HG03064 (cell line): ENCODE results near the gene NEU3.
A peak's percentile ranks its signal among the peaks of the same experiment; 100 is the strongest.
"Not testable (repeated sequence)": the region's sequence is repeated elsewhere in the genome, so short reads cannot be mapped to it uniquely, and the experiment has no call there.

Experiments used
- ATAC-seq: cut with Tn5 transposase; IDR thresholded peaks from one replicate; pipeline ENCODE4 v1.9.1; 2021; ENCODE audit warnings: low read depth; ENCODE audit not compliant: unreplicated experiment

The NEU3 gene

GRCh38 chr11:74981888-74982287 lies 6.8 kb upstream of the NEU3 start:
- ATAC-seq: no peak

DNA sequence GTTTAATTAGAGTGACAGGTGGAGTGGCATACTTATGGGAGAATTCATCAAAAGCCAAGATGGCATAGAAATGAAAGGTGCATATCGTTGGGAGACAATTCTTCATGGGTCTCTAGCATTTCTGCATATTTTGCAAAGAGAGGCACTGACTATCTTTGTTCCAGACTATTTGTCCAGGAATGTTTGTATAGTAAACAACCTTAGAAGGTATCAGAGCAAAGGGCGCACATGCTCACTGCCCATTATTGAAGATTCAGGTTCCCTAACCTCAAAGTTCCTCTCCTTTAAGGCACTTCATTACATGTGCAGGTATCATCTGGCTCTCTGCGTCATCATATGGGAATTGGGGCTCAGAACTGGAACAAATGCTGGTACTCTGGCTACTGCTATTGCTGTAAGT lies 4.7 kb upstream of the NEU3 start:
- ATAC-seq: no peak

DNA sequence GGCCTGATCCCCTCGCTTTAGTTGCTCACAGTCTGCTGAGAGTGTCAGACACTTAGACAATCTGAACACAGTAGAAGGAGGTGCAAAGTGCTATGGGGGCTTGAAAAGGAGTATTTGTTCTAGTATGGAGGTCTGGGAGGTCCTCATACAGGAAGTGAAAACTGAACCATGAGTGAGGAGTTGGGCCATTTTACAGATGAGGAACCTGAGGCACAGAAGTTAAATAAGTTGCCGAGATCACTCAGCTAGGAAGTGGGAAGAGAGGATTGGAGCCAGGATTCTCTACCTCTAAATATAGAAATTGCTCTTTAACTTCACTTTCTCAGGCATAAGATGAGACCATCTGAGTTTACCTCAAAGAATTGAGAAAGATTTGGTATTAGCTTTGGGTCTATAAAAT lies 4.0 kb upstream of the NEU3 start:
- no peak for ATAC-seq

- peak; percentile 13 for ATAC-seq
Measured at GRCh38 chr11:74989260-74989638, 516 bp downstream of the NEU3 start.

DNA sequence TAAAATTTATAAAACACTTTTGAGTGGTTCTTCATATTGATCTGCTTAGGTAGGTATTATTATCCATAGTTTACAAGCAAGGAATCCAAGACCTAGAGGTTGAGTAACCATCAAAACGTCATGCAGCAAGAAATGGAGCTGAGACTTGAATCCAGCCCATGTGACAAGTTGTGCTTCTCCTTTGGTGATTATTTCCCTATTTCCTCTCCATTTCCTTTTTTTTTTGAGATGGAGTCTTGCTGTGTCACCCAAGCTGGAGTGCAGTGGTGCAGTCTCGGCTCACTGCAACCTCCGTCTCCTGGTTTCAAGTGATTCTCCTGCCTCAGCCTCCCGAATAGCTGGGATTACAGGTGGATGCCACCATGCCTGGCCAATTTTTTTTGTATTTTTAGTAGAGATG lies 1.4 kb downstream of the NEU3 start:
- not testable (repeated sequence) for ATAC-seq

GRCh38 chr11:74990941-74991340 lies 2.2 kb downstream of the NEU3 start:
- no peak for ATAC-seq

GRCh38 chr11:74992852-74993251 lies 4.1 kb downstream of the NEU3 start:
- no peak for ATAC-seq

DNA sequence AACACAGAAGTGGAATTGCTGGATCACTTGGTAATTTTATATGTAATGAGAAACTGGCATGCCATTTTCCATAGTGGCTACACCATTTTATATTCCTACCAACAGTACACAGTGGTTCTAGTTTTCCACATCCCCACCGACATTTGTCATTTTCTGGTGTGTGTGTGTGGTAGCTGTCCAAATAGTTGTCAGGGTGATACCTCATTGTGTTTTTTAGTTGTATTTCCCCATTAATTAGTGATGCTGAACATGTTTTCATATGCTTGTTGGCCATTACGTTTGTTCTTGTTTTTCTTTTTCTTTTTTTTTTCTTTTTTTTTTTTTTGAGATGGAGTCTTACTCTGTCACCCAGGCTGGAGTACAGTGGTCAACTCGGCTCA lies 12.2 kb downstream of the NEU3 start:
- no peak for ATAC-seq

GRCh38 chr11:75001686-75002085 lies 13.0 kb downstream of the NEU3 start:
- no peak for ATAC-seq

DNA sequence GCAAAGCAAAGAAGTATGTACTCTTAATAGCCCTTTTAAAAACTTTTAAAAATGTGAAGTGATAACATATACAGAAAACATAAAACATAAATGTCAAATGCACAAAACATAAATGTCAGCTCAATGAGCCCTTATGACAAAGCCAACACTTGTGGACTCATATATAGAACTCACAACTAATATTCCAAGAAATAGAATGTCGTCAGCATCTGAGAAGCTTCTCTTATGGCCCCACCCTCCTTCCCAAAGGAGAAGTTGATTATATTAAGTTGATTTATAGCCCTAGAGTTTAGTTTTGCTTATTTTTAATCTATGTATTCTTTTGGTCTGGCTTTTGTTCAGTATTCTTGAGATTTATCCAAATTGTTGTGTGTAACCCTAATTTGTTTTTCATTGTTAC lies 13.8 kb downstream of the NEU3 start:
- no peak for ATAC-seq

DNA sequence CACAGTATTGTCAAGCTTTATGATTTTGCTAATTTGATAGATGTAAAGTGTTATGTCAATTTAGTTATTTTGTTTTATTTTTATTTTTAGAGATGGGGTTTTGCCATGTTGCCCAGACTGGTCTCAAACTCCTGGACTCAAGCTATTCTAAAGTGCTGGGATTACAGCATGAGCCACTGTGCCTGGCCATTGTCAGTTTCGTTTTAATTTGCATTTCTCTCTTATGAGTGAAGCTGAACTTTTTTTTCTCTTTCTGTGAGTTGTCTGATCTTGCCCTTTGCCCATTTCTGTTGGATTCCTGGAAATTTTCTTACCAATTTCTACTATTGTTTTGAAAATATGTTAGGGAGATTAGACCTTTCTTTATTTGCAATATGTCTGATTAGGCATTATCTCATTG lies 15.5 kb downstream of the NEU3 start:
- ATAC-seq: no peak

GRCh38 chr11:75011357-75011756 lies 22.6 kb downstream of the NEU3 start:
- ATAC-seq: no peak

DNA sequence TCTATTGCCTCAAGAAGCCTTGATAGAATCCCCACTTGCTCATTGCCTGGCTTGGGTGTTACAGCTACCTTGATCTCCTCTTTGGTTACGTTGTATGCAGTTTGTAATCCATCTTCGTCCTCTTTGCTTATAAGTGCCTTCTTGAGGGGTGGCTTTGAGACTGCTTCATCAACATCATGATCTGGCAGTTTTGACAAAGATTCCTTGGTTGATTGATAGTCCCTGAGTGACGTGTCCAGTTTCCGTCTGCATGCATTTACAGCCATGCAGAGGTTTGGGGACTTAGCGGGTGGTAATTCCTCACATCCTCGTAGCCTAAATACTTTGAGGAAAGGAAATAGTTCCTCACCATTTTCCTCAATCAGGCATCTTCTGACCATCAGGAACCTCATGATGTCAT lies 23.1 kb downstream of the NEU3 start:
- ATAC-seq: no peak

DNA sequence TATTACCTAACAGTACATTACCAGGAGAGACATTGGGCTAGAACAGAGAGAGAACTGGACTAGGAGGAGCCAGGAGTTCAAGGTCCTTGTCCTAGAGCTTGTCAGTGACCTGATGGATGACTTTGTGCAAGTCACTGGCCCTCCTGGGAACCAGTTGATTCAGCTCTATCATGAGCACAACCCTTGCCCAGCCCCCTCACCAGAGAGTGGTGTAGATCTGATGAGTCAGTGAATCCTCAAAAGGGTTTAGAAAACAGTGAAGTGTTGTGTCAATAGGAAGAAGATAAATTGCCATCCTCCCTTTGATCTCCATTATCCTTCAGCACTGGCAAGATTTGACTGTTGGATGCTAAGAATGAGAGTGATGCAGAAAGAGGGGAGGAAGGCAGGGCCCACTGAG lies 24.3 kb downstream of the NEU3 start:
- no peak for ATAC-seq

DNA sequence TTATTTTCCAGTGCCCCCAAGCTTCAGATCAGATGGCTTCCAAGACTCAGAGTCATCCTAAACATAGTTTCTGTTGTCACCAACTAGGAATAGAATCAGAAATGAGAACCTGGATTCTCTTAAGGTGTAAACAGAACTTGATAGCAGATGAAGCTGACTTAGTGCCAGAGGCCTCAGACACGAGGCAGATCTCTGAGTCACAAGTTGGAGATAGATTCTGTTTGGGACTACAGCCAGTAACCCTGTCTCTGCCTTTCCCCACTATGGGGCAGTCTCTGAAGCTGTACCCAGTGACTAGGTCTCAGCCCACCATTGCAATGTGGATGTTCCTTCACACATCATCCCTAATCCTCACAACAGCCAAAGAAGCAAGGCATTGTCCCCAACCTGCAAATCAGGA lies 25.4 kb downstream of the NEU3 start:
- no peak for ATAC-seq

DNA sequence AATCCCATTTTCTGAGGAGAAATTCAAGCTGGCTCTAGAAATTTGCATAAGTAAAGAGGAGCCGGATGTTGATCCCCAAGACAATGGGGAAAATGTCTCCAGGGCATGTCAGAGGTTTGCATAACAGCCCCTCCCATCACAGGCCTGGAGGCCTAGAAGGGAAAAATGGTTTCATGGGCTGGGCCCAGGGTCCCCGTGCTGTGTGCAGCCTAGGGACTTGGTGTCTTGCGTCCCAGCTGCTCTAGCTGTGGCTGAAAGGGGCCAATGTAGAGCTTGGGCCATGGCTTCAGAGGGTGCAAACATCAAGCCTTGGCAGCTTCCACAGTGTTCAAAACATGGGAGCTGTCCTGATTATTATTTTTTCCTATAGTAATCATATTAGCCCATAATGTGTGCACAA lies 30.5 kb downstream of the NEU3 start:
- not testable (repeated sequence) for ATAC-seq

GRCh38 chr11:75020328-75020727 lies 31.6 kb downstream of the NEU3 start:
- ATAC-seq: not testable (repeated sequence)

GRCh38 chr11:75022296-75022695 lies 33.6 kb downstream of the NEU3 start:
- ATAC-seq: no peak

GRCh38 chr11:75022759-75023396 lies 34.1 kb downstream of the NEU3 start:
- no peak for ATAC-seq

GRCh38 chr11:75023446-75024067 lies 34.8 kb downstream of the NEU3 start:
- ATAC-seq: no peak

GRCh38 chr11:75024068-75024449 lies 35.3 kb downstream of the NEU3 start:
- ATAC-seq: no peak

DNA sequence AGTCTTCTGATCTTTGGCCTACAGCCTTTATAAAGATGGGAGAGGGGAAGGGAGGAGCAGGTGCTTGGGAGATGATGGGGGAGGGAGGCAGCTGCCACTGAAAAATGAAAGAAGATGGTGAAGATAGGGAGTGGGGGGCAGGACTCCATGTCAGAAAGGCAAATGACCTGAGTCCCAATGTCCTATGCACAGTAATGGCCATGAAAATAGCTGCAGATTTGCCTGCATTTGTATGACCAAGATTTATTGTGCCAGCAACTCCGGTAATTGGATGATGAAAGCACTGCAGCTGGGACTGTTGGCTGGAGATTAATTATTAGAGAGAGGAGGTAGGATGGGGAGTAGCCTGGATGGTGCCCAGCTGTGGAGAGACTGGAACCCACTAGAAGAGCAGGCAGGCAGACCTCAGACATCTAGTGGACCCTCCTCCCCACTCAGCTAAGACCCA lies 36.1 kb downstream of the NEU3 start:
- ATAC-seq: no peak

GRCh38 chr11:75025561-75025960 lies 36.8 kb downstream of the NEU3 start:
- no peak for ATAC-seq
